IMR-90 (cell line): ENCODE measurements around the gene RASSF3. TPM values are rescaled to one million over a fixed set of nuclear protein-coding genes. Genes with fewer than 3 reads are reported as not detected.
A peak's percentile ranks its signal among the peaks of the same experiment; 100 is the strongest.

Experiments
- ATAC-seq: fragments of 200-7000 bp; cut with Tn5 transposase; 2 replicates; pipeline ENCODE4 v1.9.1; 2020; ENCODE audit warnings: low read depth, mild to moderate bottlenecking, moderate library complexity
- BruUV-seq: library from RNA; stranded (reverse); fragments of 400-500 nt; replicated peaks from 2 replicates; lab custom pipeline; 2021; lab: Mats Ljungman, UMichigan
- CTCF ChIA-PET: fragments of 300-600 bp; formaldehyde crosslinking; extraction: SDS; loops from one replicate; lab custom pipeline; 2021; ENCODE audit warnings: antibody characterized with exemption; lab: Yijun Ruan, JAX
- POLR2A ChIA-PET: fragments of 300-600 bp; sonication (Branson Sonifier 250); formaldehyde crosslinking; loops from one replicate; lab custom pipeline; 2022; ENCODE audit warnings: antibody characterized with exemption; ENCODE audit not compliant: unreplicated experiment; lab: Charles Lee
- DNase-seq: peaks from one replicate; pipeline ENCODE4 v3.0.0; 2013
- H2AFZ ChIP-seq: replicated peaks from 2 replicates; pipeline ENCODE3; 2013; ENCODE audit warnings: low read length, mild to moderate bottlenecking; ENCODE audit not compliant: poor library complexity
- H2AK5ac ChIP-seq: 2 replicates; pipeline ENCODE4 v1.6.1; 2013; ENCODE audit warnings: low read depth, low read length, inconsistent platforms
- H2AK9ac ChIP-seq: replicated peaks from 2 replicates; pipeline ENCODE3; 2013; ENCODE audit warnings: mild to moderate bottlenecking, low read depth, low read length, moderate library complexity; ENCODE audit not compliant: poor library complexity
- H2BK120ac ChIP-seq: 2 replicates; pipeline ENCODE4 v1.6.1; 2013; ENCODE audit warnings: low read depth, low read length, inconsistent platforms
- H2BK15ac ChIP-seq: 3 replicates; pipeline ENCODE4 v1.6.1; 2013; ENCODE audit warnings: low read depth, low read length, inconsistent platforms
- H2BK20ac ChIP-seq: 2 replicates; pipeline ENCODE4 v1.6.1; 2013; ENCODE audit warnings: low read depth, mild to moderate bottlenecking, inconsistent platforms, low read length, moderate library complexity
- H2BK5ac ChIP-seq: 2 replicates; pipeline ENCODE4 v1.6.1; 2013; ENCODE audit warnings: mild to moderate bottlenecking, low read depth, low read length, inconsistent platforms; ENCODE audit not compliant: poor library complexity, severe bottlenecking
- H3K14ac ChIP-seq: replicated peaks from 2 replicates; pipeline ENCODE4 v1.6.1; 2013; ENCODE audit warnings: low read depth, low read length, inconsistent platforms
- H3K18ac ChIP-seq: 2 replicates; pipeline ENCODE4 v1.6.1; 2013; ENCODE audit warnings: low read depth, low read length, control low read depth
- H3K23ac ChIP-seq: 2 replicates; pipeline ENCODE4 v1.6.1; 2013; ENCODE audit warnings: low read depth, low read length, inconsistent platforms
- H3K27ac ChIP-seq: 2 replicates; pipeline ENCODE4 v1.5.1; 2013; ENCODE audit warnings: mild to moderate bottlenecking, control low read depth, low read length; ENCODE audit not compliant: insufficient read depth
- H3K27me3 ChIP-seq: 2 replicates; pipeline ENCODE4 v1.6.1; 2013; ENCODE audit warnings: low read length; ENCODE audit not compliant: control insufficient read depth, insufficient read depth
- H3K36me3 ChIP-seq: 2 replicates; pipeline ENCODE4 v1.6.1; 2013; ENCODE audit warnings: low read length, mixed read lengths; ENCODE audit not compliant: control insufficient read depth, insufficient read depth
- H3K4ac ChIP-seq: 2 replicates; pipeline ENCODE4 v1.6.1; 2013; ENCODE audit warnings: low read depth, low read length, inconsistent platforms
- H3K4me1 ChIP-seq: 2 replicates; pipeline ENCODE4 v1.6.1; 2013; ENCODE audit warnings: low read length, mixed read lengths; ENCODE audit not compliant: control insufficient read depth, insufficient read depth
- H3K4me2 ChIP-seq: 2 replicates; pipeline ENCODE4 v1.6.1; 2013; ENCODE audit warnings: low read depth, mild to moderate bottlenecking, control low read depth, low read length, moderate library complexity
- H3K4me3 ChIP-seq: 2 replicates; pipeline ENCODE4 v1.5.1; 2013; ENCODE audit warnings: low read depth, mild to moderate bottlenecking, control low read depth, low read length, moderate library complexity; ENCODE audit not compliant: insufficient read depth
- H3K56ac ChIP-seq: 2 replicates; pipeline ENCODE4 v1.6.1; 2013; ENCODE audit warnings: low read length, inconsistent platforms; ENCODE audit not compliant: insufficient read depth; ENCODE audit errors: extremely low read depth
- H3K79me1 ChIP-seq, 2 experiments: 2 replicates each; pipeline ENCODE4 v1.6.1; 2013; ENCODE audit warnings: low read length in 2 of 2, inconsistent platforms in 1 of 2, low read depth in 1 of 2
- H3K9ac ChIP-seq: 2 replicates; pipeline ENCODE4 v1.6.1; 2013; ENCODE audit warnings: low read depth, low read length, control low read depth
- H3K9me1 ChIP-seq: 2 replicates; pipeline ENCODE4 v1.6.1; 2013; ENCODE audit warnings: low read length, inconsistent platforms; ENCODE audit not compliant: insufficient read depth
- H3K9me3 ChIP-seq: 2 replicates; pipeline ENCODE4 v1.6.1; 2013; ENCODE audit warnings: low read length; ENCODE audit not compliant: control insufficient read depth, insufficient read depth
- H4K20me1 ChIP-seq: 2 replicates; pipeline ENCODE4 v1.6.1; 2013; ENCODE audit warnings: low read length, inconsistent platforms; ENCODE audit not compliant: insufficient read depth
- H4K5ac ChIP-seq: 2 replicates; pipeline ENCODE4 v1.6.1; 2013; ENCODE audit warnings: mild to moderate bottlenecking, low read depth, low read length, control low read depth
- H4K8ac ChIP-seq, 2 experiments: 2 replicates each; pipeline ENCODE4 v1.6.1; 2013; ENCODE audit warnings: low read depth in 2 of 2, low read length in 2 of 2, control low read depth in 1 of 2, inconsistent platforms in 1 of 2
- H4K91ac ChIP-seq: 2 replicates; pipeline ENCODE4 v1.6.1; 2013; ENCODE audit warnings: low read depth, low read length, inconsistent platforms; ENCODE audit not compliant: insufficient read depth
- CEBPB ChIP-seq: IDR thresholded peaks from 2 replicates; pipeline ENCODE4 v1.6.1; 2012; ENCODE audit warnings: low read depth, low read length, improper control_type of control experiment
- FOS ChIP-seq: fragments of 150-350 bp; IDR thresholded peaks from 2 replicates; pipeline ENCODE4 v1.6.1; 2016; ENCODE audit warnings: low read depth, low read length
- MXI1 ChIP-seq: IDR thresholded peaks from 2 replicates; pipeline ENCODE4 v1.6.1; 2012; ENCODE audit warnings: low read depth, mild to moderate bottlenecking, low read length, moderate library complexity, borderline replicate concordance
- WGBS, 2 experiments: methylation state at CpG; one replicate each; pipeline versions ENCODE4 v1.1.5 to v1.1.7; 2013; ENCODE audit warnings: missing lambda C conversion rate in 2 of 2; ENCODE audit not compliant: insufficient read length in 1 of 2; ENCODE audit errors: extremely low coverage in 2 of 2; 5-methylcytosine and 5-hydroxymethylcytosine counted together
- dilution Hi-C: fragments of 300-500 bp; cut with HindIII; formaldehyde crosslinking; loops from one replicate; pipeline ENCODE4 v1.14.3; 2018; ENCODE audit warnings: low sequenced_read_pairs; ENCODE audit not compliant: unreplicated experiment
- in situ Hi-C: fragments of 300-500 bp; cut with MboI; formaldehyde crosslinking; loops from 3 replicates; pipeline ENCODE4 v1.14.3; 2019; ENCODE audit warnings: low sequenced_read_pairs, inconsistent platforms, mixed read lengths
- intact Hi-C: fragments of 100-400 bp; cut with micrococcal nuclease; formaldehyde crosslinking; loops from 2 replicates; pipeline ENCODE4 v1.10.0; 2022
- polyA plus RNA-seq, 3 experiments: library from polyadenylated mRNA; depleted of rRNA; stranded (reverse); fragments of >200 nt; gene quantifications; 2 replicates each; pipeline ENCODE4 v1.2.3, GENCODE V29; 2012; ENCODE audit warnings: low replicate concordance in 1 of 3
- total RNA-seq: library from RNA; depleted of rRNA; stranded (reverse); fragments of >200 nt; gene quantifications from 2 replicates; pipeline ENCODE4 v1.2.3, GENCODE V29; 2012
- TF ChIP-seq, protein P1 (sequence below): fragments of 150-350 bp; IDR thresholded peaks from 2 replicates; pipeline ENCODE4 v1.6.1; 2017; ENCODE audit warnings: mild to moderate bottlenecking, antibody characterized with exemption, low read length, low read depth

RASSF3 gene
- total and polyA plus RNA-seq, 2 of the 4 experiments (the other 2 are of a cell fraction) = 18.7 to 39.3 TPM

DNA sequence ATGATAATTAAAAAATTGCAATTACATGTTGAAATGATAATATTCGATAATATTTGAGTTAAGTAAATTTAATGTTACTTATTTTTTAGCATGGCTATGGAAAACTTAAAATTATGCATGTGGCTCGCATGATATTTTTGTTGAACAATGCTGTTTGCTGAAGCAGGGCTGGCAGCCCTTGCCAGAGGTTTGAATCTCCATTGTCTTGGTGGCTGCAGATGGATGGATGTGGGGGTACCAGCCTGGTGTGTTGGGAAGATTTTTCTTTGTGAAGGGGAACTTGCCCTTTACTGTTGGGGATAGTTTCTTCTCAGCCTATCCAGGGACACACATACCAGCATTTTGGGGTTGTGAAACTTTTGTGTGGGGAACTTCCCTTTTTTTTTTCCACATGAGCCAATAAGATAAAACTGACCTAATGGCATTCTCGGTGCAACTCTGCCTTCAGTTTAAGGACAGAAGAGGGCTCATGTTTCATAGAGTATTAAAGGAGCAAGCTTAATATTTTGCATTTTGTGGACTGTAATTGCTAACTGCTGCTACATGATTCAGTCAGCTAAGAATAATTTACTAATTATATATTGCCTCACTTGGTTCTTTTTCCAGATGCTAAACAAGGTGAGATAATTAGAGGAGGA, 8.8 kb downstream of the RASSF3 start:
- Histone ChIP-seq H2BK5ac (peak overlapping the region; percentile 61), H4K91ac (no peak overlapping the region), H2AFZ (no peak overlapping the region), H3K56ac (peak overlapping the region; percentile 9; the same call in 1 of the 2 replicates), H3K4ac (peak overlapping the region; percentile 6), H2AK9ac (no peak overlapping the region), H3K79me1 (peaks cover 11 to 64% of the 10 kb centered on the region in 2 experiments), H2BK20ac (no peak overlapping the region), H3K27me3 (no peaks in the 10 kb centered on the region), H4K5ac (peak overlapping the region; percentile 22; the same call in 1 of the 2 replicates), H2BK120ac (peak overlapping the region; percentile 20; the same call in 1 of the 2 replicates), H2AK5ac (peak overlapping the region; percentile 12; the same call in 1 of the 2 replicates), H3K9me3 (no peaks in the 10 kb centered on the region), H3K9ac (peak overlapping the region; percentile 70), H3K9me1 (peaks cover 3% of the 10 kb centered on the region; the same call in 1 of the 2 replicates), H3K4me1 (peaks cover 15% of the 10 kb centered on the region), H3K4me2 (peak overlapping the region; percentile 84), H3K27ac (peak overlapping the region; percentile 89; the same call in 1 of the 2 replicates), H3K18ac (peak overlapping the region; percentile 67), H3K14ac (peak overlapping the region; percentile 6; the same call in 1 of the 2 replicates), H3K36me3 (no peaks in the 10 kb centered on the region), H4K20me1 (peaks cover 4% of the 10 kb centered on the region), H4K8ac (peak overlapping the region in 1 of 2 experiments; percentile 43; a peak in 2 of 4 replicates), H2BK15ac (0 out of 3 replicates have a peak overlapping the region, but pooled peaks have one; percentile 4), H3K4me3 (no peak overlapping the region), H3K23ac (no peak overlapping the region)
- ChIA-PET POLR2A (no interaction called here), CTCF (interaction anchor here (0.8 to 1.4 kb wide), 2 partner anchors 70 to 87 kb away, joined by 3 to 5 read pairs; no protein-coding TSS in a partner anchor)
- in situ Hi-C loops = no loop called here
- 100% methylated on average over 1 of the region's 3 CpGs; no CpG with 5 or more reads in 1 of the 2 experiments for WGBS, 2 experiments
- peak; percentile 61 for ATAC-seq
- dilution Hi-C loops = no loop called here
- peak; percentile 78 for DNase-seq
- no TSS peak for BruUV-seq
- intact Hi-C loops = no loop called here
- TF ChIP-seq CEBPB (peak; percentile 66), FOS (no peak), MXI1 (no peak)
- TF ChIP-seq, protein P1, sequence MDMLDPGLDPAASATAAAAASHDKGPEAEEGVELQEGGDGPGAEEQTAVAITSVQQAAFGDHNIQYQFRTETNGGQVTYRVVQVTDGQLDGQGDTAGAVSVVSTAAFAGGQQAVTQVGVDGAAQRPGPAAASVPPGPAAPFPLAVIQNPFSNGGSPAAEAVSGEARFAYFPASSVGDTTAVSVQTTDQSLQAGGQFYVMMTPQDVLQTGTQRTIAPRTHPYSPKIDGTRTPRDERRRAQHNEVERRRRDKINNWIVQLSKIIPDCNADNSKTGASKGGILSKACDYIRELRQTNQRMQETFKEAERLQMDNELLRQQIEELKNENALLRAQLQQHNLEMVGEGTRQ = no peak
